ENCODE data around the gene NOX5.

The NOX5 gene

DNA sequence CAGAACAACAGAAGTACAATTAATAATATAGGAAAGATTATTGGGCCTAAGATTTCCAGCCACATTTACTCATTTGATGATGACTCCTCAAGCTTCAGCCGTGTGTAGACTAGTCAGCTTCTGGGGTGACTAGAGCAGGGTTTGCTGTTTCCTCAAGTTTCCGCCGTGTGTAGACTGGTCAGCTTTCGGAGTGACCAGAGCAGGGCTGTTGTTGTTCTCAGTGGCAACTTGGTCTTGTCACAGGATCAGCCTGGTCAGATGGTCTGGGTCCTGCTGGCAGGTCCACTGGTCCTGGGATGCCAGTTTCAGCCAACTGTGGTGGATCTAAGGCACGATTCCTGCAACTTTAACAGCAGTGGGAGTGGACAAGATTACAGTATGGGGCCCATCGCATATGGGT lies 21.8 kb upstream of the NOX5 start:
- no peak for DNase-seq

DNA sequence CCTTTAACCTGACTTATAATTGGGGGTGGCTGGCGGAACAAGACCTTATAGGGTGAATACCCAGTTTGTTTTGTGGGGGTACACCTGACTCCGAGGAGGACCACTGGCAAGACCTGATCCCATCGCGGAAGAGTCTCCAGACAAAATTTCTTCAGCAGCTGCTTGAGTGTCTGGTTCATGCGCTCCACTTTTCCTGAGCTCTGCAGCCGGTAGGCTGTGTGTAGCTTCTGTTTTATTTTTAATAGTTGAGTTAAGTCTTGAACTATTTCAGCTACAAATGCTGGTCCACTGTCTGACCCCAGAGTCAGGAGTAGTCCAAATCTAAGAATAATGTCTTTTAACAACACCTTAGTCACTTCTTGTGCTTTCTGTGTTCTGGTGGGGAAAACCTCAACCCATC lies 21.2 kb upstream of the NOX5 start:
- no peak for DNase-seq

DNA sequence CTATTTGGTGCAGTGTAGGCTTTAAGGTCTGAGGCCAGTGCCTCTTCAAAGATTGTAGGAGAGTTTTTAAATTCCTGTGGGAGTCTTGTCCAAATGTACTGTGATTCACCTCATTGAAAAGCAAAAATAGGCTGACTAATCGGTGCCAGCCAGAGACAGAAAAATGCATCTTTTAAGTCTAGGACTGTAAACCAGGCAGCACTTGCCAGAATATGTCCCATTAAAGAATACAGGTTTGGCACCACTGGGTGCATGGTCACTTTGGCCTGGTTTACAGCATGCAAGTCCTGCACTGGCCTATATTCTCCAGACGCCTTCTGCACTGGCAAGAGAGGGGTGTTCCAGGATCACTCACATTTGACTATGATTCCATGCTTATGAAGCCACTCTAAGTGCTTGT lies 20.3 kb upstream of the NOX5 start:
- no peak for DNase-seq

DNA sequence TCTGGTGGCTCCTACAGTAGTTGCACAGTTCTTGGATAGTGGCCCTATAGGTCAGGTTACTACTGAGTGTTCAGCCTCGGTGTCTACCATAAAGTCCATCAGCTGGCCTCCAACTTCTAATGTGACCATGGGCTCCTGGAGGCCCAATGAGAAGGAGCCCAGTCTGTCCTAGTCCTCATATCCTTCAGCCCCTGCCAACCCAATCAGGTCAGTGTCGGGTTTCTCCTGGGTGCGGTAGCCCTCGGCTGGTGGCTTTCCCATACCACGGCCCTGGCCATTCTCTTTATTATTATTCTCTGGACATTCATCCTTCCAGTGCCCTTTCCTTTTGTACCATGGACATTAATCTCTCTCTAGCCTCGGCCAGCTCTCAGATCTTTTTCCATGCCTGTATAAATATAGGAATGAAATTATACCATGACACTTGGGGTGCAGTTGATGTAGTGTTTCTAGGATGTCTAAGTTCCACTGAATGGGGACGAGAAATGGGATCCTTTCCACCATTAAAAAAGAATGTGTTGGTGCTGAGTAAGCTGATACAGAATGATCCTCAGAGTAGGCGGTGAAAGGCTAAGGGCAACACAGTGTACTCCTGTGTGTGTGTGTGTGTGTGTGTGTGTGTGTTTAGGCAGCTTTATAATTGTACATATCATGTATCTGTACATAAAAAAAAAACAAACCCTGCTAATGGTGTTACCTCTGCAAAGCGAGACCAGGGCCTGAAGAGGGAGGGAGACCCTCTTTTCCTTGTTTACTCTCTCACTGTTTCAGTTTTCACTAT lies 19.3 kb upstream of the NOX5 start:
- DNase-seq = no peak

DNA sequence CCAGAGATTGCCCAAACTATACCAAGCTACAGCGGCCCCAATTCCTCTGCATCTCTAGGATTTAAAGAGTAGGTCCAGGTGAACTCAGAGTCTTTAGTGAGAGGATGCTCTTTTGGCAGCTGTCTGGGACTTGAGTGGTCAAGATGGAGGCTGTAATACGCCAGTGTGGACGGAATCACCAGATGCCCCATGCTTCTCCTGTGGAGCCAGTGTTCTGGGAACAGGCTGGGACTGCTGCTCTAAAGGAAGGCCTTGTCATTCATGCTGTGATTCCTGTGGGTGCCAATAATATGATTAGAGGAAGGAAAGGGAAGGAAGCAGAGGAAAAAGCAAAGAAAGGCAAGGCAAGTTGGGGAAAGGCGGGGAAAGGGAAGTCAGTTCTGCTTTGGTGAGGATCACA lies 17.4 kb upstream of the NOX5 start:
- DNase-seq = no peak

DNA sequence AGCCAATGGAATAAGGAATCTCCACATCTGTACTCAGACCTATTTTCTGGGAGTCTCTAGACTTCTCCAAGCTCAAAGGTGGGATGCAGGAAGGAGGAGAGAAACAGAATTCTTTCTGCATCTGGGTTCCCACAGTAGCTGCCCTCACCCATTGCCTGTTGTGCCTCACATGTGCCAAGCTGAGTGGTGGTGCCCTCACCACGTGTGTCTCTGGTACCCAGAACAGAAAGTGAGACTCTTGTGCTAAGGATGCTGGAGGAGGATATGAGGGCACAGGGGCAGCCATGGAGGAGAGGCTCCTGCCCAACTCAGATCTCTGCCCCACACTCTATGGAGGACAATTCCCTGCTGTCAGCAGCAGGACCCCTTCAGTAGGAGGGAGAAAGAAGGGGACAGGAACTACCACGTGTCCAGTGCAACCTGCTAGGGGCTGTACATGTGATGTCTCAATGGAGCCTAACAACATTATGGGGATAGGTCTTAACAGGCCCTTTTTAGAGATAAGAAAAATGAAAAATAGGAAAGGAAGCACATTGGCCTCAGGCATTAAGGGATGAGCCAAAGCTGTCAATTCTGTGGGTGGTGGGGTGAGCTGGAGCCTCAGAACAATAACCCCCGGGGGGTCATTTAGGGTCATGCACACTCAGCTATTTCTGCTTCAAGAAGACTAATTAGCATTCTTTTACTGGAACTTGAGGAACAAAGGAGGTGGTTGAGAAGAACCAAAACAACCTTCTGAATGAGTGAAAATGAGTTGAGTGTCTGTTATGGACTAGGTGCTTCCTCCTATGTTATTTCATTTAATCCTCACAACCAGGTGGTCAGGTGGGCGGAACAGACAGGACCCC lies 16.3 kb upstream of the NOX5 start:
- DNase-seq = no peak

DNA sequence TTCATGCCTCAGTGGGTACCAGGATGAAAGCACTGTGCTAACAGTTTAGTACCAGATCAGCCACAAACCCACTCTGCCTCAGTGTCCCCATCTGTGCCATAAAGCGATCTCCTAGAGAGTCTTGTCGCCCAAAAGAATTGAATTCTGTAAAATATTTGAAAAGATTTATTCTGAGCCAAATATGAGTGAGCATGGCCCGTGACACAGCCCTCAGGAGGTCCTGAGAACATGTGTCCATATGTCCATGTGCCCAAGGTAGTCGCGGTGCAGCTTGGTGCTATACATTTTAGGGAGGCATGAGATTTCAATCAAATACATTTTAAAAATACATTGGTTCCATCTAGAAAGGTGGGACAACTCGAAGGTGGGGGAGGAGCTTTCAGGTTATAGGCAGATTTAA lies 15.4 kb upstream of the NOX5 start:
- DNase-seq = no peak

DNA sequence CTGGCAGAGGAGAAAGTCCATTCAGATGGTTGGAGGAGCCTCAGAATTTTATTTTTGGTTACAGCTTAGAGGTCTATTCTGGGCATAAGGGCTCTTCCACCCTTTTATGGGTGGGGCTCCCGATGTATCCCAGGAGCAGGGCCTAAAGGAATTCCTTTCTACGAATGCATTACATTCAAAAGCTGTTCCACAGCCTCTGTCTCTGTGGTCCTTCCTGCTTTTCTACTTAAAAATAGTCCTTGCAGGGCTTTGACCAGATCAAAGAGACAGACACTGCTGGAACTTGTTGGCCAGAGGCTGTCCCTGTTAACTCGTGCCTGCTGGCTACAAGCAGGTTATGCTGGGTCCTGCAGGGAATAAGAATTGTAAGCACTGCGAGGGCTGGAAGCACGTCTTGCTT lies 14.4 kb upstream of the NOX5 start:
- no peak for DNase-seq

DNA sequence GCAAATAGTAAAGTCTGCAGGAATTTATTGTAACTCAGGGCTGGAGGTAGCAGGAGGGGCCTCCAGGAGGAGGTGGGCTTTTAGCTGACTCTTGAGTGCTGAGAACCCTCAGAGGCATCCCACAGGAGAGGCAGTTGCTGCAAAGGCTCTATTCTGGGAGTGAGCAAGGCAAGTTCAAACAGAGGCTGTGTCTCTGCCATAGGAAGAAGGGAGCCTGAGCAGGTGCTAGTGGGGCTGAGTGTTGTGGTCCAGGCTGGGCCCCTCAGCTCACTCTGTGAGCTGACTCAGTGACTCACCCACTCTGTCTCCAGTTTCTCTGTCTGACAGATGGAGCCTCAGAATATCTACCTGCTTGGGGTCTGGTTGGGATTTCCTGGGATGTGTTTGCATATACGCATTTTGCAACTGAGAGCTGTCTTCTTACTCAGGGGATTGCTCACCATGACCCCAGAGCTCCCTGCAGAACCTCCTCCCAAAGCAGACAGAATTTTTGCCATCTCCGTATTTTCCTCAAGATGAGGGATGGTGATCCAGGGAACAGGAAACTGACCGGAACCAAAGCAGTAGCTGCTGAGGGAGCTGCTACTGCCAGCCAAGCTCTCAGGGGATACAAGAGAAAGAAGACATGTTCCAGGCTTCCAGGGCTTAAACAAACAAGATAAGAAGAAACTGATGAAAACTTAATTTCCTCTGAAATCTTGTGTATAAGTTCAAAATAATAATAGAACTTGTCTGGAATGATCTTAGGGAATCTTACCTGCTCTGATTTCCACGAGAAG lies 13.6 kb upstream of the NOX5 start:
- no peak for DNase-seq

DNA sequence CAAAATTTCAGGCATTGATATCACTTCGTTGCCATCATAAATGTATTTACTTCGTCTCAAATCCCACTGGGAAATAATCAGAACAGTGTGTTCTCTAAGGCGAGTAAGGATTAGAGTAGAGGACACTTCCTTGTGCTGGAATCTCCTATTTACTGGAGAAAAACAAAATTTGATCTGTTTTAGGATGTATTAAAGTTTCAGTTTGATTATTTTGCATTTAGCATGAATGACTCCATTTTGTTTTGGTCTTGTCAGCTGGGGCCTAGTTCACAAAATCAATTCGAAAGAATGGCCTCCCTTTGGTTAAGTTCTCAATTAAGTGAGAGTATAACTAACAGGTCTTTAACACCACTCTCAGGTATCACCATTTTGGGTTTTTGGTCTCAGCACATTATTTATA lies 11.7 kb upstream of the NOX5 start:
- no peak for DNase-seq

DNA sequence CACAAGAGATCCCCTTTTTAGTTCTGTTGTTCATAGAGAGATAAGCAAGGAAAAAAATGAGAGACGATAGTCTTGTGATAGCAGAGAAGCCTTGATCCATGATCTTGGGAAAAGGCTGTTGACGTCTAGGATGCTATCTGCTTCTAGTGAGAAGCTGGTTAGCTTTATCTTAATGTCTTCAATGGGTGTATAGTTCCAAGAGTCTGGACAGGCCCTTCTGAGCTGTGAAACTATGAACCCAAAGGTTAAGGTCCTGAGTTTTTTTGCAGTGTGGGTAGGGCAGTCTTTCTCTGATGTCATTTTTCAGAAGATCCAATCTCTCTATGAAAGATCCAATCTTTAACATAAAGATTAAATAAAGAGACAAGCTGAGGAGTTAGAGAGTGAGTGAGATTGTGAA lies 10.5 kb upstream of the NOX5 start:
- DNase-seq = no peak

DNA sequence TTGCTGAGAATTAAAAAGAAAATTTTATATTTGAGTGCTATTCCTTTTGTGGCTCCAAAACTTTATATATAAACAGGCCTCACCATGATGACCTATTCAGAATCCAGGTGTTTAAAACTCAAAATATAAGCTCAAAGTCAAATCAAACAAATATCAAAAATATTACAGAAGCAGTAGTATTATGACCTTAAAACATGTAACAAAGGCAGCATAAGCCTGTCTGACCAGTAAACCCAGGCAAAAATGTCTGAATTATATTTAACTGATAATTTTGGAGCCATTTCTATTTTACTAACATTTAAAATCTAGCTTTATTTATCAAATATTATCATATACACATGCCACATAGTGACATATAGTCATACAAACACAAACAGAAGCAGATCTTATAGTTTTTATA lies 6.4 kb upstream of the NOX5 start:
- no peak for DNase-seq

DNA sequence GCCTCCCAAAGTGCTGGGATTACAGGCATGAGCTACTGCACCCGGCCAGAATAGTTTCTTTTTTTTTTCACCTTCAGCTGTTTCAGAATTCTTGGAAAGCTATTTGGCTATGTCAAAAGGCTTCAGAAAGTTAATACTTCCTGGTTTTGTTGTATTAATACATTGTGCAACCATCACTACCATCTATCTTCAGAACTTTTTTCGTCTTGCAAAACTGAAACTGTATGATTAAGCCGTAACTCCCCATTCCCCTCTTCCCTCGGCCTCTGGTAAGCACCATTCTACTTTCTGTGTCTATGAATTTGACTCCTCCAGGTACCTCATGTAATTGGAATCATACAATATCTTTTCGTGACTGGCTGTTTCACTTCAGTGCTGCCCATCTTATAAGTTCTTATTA lies 5.2 kb upstream of the NOX5 start:
- peak; percentile 78 for DNase-seq

DNA sequence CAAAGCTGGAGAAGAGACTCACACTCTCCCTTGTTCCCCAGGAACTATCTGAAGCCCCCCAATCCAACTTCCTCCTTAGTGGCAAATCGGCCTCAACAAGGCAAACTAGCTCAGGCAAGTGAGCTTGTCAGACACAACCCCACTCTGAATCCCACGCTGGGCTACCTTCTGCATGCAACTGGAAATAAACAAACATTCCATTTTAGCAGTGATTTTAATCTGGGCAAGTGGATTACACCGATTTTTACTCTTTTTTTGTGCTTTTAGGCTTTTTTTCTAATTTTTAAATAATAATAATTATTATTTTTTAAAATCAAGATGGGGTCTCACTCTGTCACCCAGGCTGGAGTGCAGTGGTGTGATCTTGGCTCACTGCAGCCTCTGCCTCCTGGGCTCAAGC lies 2.9 kb upstream of the NOX5 start:
- no peak for DNase-seq

DNA sequence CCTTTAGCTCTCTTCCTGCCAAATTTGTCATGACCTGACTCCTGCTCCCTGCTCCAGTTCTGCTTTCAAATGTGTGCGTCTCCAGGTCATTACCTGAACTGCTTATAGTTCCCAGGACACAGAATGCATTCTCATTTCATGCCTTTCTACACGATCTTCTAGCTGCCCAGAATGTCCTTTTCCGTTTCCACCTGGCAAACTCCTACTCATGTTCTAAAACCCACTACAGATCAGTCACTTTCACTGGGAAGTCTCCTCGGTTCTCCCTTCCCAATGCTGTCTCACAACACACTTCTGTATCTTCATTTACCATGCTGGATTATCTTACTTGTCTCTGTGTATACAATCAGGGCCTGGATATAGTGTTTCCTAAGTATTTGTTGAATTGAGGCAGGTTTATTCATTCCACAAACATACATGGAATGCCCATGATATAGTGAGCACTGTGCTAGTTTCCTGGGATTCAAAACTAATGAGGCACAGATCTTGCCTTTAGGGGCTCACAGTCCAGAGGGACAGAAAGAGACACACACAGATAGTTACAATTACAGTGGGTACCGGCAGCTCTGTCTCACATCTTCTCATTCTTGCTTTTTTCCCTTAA lies 1.6 kb upstream of the NOX5 start:
- no peak for DNase-seq

DNA sequence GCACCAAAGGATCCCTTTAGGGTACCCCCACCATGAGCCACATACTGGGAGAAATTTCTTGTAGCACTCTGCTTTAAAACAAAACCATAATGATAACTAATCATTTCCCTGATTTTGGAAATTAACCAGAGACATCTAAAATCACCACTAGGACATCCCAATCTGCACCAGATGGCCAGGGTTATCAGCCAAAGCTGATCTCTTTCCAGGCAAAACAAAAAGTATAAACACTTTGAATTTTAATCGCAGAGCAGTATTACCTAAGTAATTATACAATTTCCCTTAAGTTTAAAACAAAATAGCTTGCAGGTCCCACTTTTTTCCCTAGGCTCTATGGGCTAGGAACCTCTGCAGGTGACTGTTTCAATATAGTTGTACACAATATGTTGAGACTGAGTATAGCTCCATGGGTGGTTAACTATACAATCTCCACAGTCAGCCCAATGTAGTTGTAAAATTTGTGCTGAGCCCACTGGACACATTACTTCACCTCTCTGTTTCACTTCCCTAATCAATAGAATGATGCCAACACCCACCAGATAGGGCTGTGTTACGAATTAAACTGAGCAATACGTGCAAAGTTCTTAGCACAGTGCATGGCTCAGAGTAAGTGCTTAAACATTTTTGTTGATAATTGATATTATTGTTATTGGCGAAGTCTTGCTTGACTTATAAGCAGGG lies 629 bp upstream of the NOX5 start:
- DNase-seq = peak; percentile 16

DNA sequence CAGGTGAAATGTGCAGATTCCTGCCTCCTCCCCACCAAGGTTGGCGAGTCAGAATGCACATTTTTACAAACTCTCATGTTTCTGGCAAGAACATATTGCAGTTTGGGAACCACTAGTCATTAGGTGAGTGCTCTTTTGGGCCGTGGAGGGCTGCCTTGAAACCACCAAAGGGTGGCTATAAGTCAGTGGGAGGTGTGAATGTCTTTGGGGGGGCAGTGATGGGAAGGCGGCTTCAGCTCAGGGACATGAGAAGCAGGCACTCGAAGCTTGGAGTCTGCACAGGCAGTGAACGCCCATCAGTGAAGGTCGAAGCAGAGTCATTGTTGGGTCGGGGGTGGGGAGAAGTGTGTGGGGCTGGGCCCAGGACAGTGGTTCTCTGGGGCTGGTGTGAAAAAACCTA lies 1.1 kb downstream of the NOX5 start:
- DNase-seq = no peak

DNA sequence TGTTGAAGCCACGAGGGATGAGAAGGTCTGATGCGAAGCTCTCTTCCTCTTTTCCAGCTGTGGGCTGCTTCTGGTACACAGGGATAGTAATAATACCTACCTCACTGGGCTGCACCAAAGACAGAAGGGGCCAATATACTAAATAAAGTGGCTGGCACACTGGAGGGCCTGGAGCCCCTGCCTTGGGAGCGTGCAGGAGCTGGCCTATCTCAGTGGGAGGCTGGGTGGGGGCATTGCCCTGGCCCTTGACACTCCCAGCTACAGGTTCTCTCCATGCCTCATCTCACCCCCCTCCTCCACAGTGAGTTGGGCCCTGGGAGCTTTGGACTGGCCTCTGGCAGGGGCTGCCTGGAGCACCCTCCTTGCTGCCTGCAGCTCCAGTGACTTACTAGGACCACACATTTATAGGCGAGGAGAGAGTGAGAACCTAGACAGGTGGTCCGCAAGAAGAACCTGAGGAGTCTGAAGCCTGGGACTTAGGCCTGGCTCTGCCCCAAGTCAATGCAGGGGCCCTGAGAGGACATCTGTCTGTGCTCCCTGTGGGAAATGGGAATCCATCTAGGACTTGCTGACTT lies 1.6 kb downstream of the NOX5 start:
- no peak for DNase-seq

DNA sequence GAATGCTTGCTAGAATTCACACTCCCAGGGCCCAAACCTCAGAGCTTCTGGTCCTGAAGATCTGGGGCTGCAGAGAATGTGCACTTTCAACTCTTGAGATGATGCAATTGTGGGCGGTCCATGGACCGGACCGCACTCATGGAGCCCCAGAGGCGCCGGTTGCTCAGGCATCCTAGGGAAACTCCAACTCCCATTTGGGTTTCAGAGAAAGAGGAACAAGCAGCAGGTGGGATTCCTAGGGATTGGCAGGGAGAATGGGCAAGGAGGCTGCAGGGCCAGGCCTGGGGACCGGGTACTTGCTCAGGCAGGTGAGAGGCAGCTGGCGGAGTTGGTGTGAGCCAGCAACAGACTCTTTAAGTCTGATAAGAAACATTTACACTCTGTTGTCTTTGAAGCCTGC lies 3.5 kb downstream of the NOX5 start:
- no peak for DNase-seq

DNA sequence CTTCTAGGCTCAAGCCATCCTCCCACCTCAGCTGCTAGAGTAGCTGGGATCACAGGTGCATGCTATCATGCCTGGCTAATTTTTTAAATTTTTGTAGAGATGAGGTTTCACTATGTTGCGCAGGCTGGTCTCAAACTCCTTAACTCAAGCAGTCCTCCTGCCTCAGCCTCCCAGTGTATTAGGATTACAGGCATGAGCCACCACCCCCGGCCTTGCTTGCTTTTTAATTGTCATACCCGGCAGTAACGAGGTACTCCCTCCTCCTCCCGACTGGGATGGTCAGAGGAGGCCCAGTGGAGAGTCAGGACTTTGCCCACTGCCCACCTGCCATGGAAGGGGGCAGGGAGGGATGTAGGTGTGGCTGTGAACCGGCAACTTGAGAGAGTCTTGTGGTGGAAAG lies 4.5 kb downstream of the NOX5 start:
- DNase-seq = no peak

DNA sequence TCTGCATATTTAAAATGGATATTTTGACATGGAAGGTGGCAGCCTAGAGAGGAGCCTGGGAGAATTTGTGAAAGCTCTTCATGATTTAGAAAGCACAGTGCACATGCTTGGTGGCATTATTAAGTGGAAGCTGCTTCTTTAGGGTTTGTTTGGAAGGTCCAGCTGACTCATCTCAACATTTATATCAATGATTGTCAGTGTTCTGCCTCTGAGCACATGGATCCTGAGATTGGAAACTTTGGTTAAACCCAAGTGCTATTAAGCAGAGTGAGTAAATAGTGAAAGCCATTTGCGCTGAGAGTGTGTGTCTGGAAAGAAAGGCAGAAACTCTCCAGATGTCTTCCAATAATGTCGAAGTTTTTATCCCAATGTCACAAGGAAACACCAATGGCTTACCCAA lies 7.4 kb downstream of the NOX5 start:
- DNase-seq = no peak

DNA sequence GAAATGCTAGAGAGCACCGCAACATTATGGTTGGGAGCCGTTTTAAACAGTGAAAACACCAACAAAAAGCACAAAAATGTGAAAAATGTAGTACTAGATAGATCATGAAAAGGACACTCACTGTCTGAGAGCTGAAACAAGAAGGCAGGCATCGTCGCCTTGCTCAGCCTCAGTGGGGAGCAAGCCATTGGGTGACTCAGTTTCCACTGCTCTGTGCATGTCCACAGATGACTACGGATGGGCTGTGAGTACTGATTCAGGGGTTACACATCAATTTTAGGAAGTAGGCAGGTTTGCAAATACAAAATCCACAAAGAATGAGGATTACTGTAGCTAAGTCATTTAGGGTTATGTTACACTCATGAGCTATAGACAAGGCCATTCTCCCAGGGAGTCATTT lies 10.8 kb downstream of the NOX5 start:
- no peak for DNase-seq
